H1 (cell line): ENCODE results near the gene LRP1. TPM values are rescaled to one million over a fixed set of nuclear protein-coding genes. Genes with fewer than 3 reads are reported as not detected.
A peak's percentile ranks its signal among the peaks of the same experiment; 100 is the strongest.

ENCODE experiments used
- BCL11A ChIP-seq, 2 experiments: IDR thresholded peaks; one replicate each; pipeline ENCODE4 v1.6.1; 2011; ENCODE audit warnings: low read depth in 2 of 2, low read length in 2 of 2, mild to moderate bottlenecking in 2 of 2
- CHD7 ChIP-seq: fragments of 300-600 bp; sonication (generic); IDR thresholded peaks from 2 replicates; pipeline ENCODE4 v1.7.1; 2012; ENCODE audit warnings: low read length, moderate library complexity, mild to moderate bottlenecking, inconsistent platforms; ENCODE audit not compliant: insufficient replicate concordance
- FOSL1 ChIP-seq: IDR thresholded peaks from 2 replicates; pipeline ENCODE4 v1.6.1; 2011; ENCODE audit warnings: mild to moderate bottlenecking, low read depth, low read length, moderate library complexity; ENCODE audit not compliant: insufficient read depth
- HDAC2 ChIP-seq, 2 experiments: fragments of 300-600 bp in 1 of 2; sonication (generic) in 1 of 2; IDR thresholded peaks; 2 replicates each; pipeline ENCODE4 v1.6.1; 2011 to 2012; ENCODE audit warnings: low read depth in 2 of 2, low read length in 2 of 2, mild to moderate bottlenecking in 2 of 2, moderate library complexity in 2 of 2, borderline replicate concordance in 1 of 2, inconsistent platforms in 1 of 2
- PHF8 ChIP-seq: fragments of 200-600 bp; sonication (generic); conservative IDR thresholded peaks from 2 replicates; pipeline ENCODE4 v1.7.1; 2012; ENCODE audit warnings: low read depth, mild to moderate bottlenecking, inconsistent platforms, low read length, moderate library complexity
- POLR2AphosphoS5 ChIP-seq: IDR thresholded peaks from 2 replicates; pipeline ENCODE4 v1.6.1; 2011; ENCODE audit warnings: low read depth, low read length
- SRF ChIP-seq: IDR thresholded peaks from 2 replicates; pipeline ENCODE4 v1.6.1; 2011; ENCODE audit warnings: mild to moderate bottlenecking, low read depth, low read length, moderate library complexity
- TAF1 ChIP-seq: IDR thresholded peaks from 2 replicates; pipeline ENCODE4 v1.6.1; 2011; ENCODE audit warnings: mild to moderate bottlenecking, low read depth, low read length
- TEAD4 ChIP-seq: IDR thresholded peaks from 2 replicates; pipeline ENCODE4 v1.6.1; 2012; ENCODE audit warnings: low read depth, low read length, inconsistent platforms, mixed read lengths
- polyA plus RNA-seq, 7 experiments: library from polyadenylated mRNA; depleted of rRNA in 3 of 7; stranded (reverse) in 5 of 7; unstranded in 2 of 7; fragments of >200 nt in 5 of 7; fragments of 200-250 nt in 2 of 7; gene quantifications; 1 replicate in 5 of 7; 2 replicates in 1 of 7; 4 replicates in 1 of 7; pipeline versions ENCODE4 v1.2.1 to v1.2.3, GENCODE V29; 2011 to 2013; ENCODE audit warnings: missing spikeins in 2 of 7, mixed read lengths in 2 of 7
- total RNA-seq: library from RNA; stranded (reverse); fragmentation: NEBNext Ultra II Directional; extraction: Animal tissue kit (Norgen Biotek cat#: 25700); gene quantifications from 2 replicates; pipeline ENCODE4 v1.2.1, GENCODE V29; 2021

LRP1 gene
- total and polyA plus RNA-seq, 2 of the 8 experiments (the other 6 are each of a cell fraction or from before 2014, with no cell fraction given), result 35.3 to 92.5 TPM

- no peak for TF ChIP-seq CHD7
- TF ChIP-seq SRF, result no peak; the same call in 1 of the 2 replicates
- TF ChIP-seq BCL11A (IDR thresholded peaks at IDR 0.05; ENCODE audit: low read depth in 2 of 2, low read length in 2 of 2), result no peak
- peak; percentile 90 for TF ChIP-seq TAF1
- TF ChIP-seq HDAC2 (IDR thresholded peaks at IDR 0.05; ENCODE audit: borderline replicate concordance in 1 of 2, low read depth in 2 of 2, low read length in 2 of 2), result peak in 1 of 2 experiments; percentile 64; a peak in 1 of 4 replicates
- peak; percentile 86; the same call in 1 of the 2 replicates for TF ChIP-seq POLR2AphosphoS5
- TF ChIP-seq FOSL1, result no peak
- TF ChIP-seq TEAD4, result no peak
- TF ChIP-seq PHF8, result peak; percentile 93
Measured at GRCh38 chr12:57078519-57079404, 49.5 kb upstream of the LRP1 start, which contains the start of gene NEMP1 (continued).
